ENCODE results near the gene B3GALT5. TPM values are rescaled to one million over a fixed set of nuclear protein-coding genes. Genes with fewer than 3 reads are reported as not detected.

The B3GALT5 gene
- total and polyA plus RNA-seq, 2 of the 4 experiments (the other 2 are of a cell fraction), result 0.05 to 0.18 TPM

- Histone ChIP-seq H4K20me1 (ENCODE audit: insufficient read depth, low read length) (no peaks in the 10 kb centered on the region), H4K8ac (ENCODE audit: low read depth in 2 of 2, low read length in 2 of 2) (no peak overlapping the region), H2BK120ac (ENCODE audit: low read depth, low read length) (no peak overlapping the region), H3K36me3 (ENCODE audit: control insufficient read depth, insufficient read depth, low read length) (no peaks in the 10 kb centered on the region), H2AK5ac (ENCODE audit: low read depth, low read length) (no peak overlapping the region), H3K79me1 (ENCODE audit: low read depth in 1 of 2, low read length in 2 of 2) (no peaks in the 10 kb centered on the region), H3K27ac (ENCODE audit: insufficient read depth, low read length) (no peak overlapping the region), H3K9me1 (ENCODE audit: insufficient read depth, low read length) (no peaks in the 10 kb centered on the region), H3K14ac (replicated peaks; ENCODE audit: low read depth, low read length) (no peak overlapping the region), H3K18ac (ENCODE audit: low read depth, low read length) (no peak overlapping the region), H3K9ac (ENCODE audit: low read depth, low read length) (no peak overlapping the region), H3K4ac (ENCODE audit: low read depth, low read length) (no peak overlapping the region), H4K91ac (ENCODE audit: insufficient read depth, low read depth, low read length) (no peak overlapping the region), H2BK15ac (ENCODE audit: low read depth, low read length) (no peak overlapping the region), H3K56ac (ENCODE audit: extremely low read depth, insufficient read depth, low read length) (no peak overlapping the region), H3K27me3 (ENCODE audit: control insufficient read depth, insufficient read depth, low read length) (no peaks in the 10 kb centered on the region), H3K4me2 (ENCODE audit: low read depth, low read length) (no peak overlapping the region), H3K9me3 (ENCODE audit: control insufficient read depth, insufficient read depth, low read length) (no peaks in the 10 kb centered on the region), H3K4me1 (ENCODE audit: control insufficient read depth, insufficient read depth, low read length) (no peaks in the 10 kb centered on the region), H2AFZ (replicated peaks; ENCODE audit: low read length, poor library complexity) (no peak overlapping the region), H4K5ac (ENCODE audit: low read depth, low read length) (no peak overlapping the region), H3K23ac (ENCODE audit: low read depth, low read length) (no peak overlapping the region), H2BK20ac (ENCODE audit: low read depth, low read length) (no peak overlapping the region), H2BK5ac (ENCODE audit: low read depth, low read length, poor library complexity, severe bottlenecking) (no peak overlapping the region), H2AK9ac (replicated peaks; ENCODE audit: low read depth, low read length, poor library complexity) (no peak overlapping the region), H3K4me3 (ENCODE audit: insufficient read depth, low read depth, low read length) (no peak overlapping the region)
- DNase-seq, result no peak
- POLR2A ChIA-PET (ENCODE audit: unreplicated experiment), result no interaction called here
- ATAC-seq (ENCODE audit: low read depth), result no peak
- TF ChIP-seq MAZ (IDR thresholded peaks at IDR 0.05; ENCODE audit: borderline replicate concordance, low read depth, low read length), result no peak
- no peak for TF ChIP-seq MAFK (IDR thresholded peaks at IDR 0.05; ENCODE audit: low read depth, low read length)
- no peak for TF ChIP-seq NFE2L2 (IDR thresholded peaks at IDR 0.05; ENCODE audit: low read depth, low read length)
- TF ChIP-seq BHLHE40 (IDR thresholded peaks at IDR 0.05; ENCODE audit: low read depth, low read length), result no peak
- no peak for TF ChIP-seq USF2 (IDR thresholded peaks at IDR 0.05; ENCODE audit: low read depth, low read length)
- no peak for TF ChIP-seq POLR2A (IDR thresholded peaks at IDR 0.05; ENCODE audit: low read depth, low read length)
- no peak for TF ChIP-seq RAD21 (IDR thresholded peaks at IDR 0.05; ENCODE audit: low read length)
- TF ChIP-seq RFX5 (IDR thresholded peaks at IDR 0.05; ENCODE audit: low read depth, low read length), result no peak
- no peak for TF ChIP-seq CTCF (conservative IDR thresholded peaks at IDR 0.05; ENCODE audit: low read depth, low read length)
- no peak for TF ChIP-seq ELK1 (IDR thresholded peaks at IDR 0.05; ENCODE audit: borderline replicate concordance, low read depth, low read length)
- no peak for TF ChIP-seq SMC3 (IDR thresholded peaks at IDR 0.05; ENCODE audit: low read depth, low read length)
- TF ChIP-seq CHD1 (IDR thresholded peaks at IDR 0.05; ENCODE audit: low read depth, low read length), result no peak
- TF ChIP-seq CEBPB (IDR thresholded peaks at IDR 0.05; ENCODE audit: low read depth, low read length), result no peak
- TF ChIP-seq FOS (IDR thresholded peaks at IDR 0.05; ENCODE audit: low read depth, low read length), result no peak
- no peak for TF ChIP-seq MXI1 (IDR thresholded peaks at IDR 0.05; ENCODE audit: borderline replicate concordance, low read depth, low read length)
- no CpG with 5 or more reads among the region's 7 CpGs for WGBS, 2 experiments (ENCODE audit: extremely low coverage in 2 of 2, insufficient read length in 1 of 2)
- intact Hi-C loops (cut with micrococcal nuclease), result no loop called here
- CTCF ChIA-PET, result no interaction called here
- BruUV-seq (replicated peaks), result no TSS peak
- dilution Hi-C loops (cut with HindIII; ENCODE audit: low sequenced_read_pairs, unreplicated experiment), result loop anchor here (25.0 kb wide), 1 partner anchor 200 kb away; no protein-coding TSS in a partner anchor
- in situ Hi-C loops (cut with MboI; ENCODE audit: low sequenced_read_pairs), result no loop called here
Observed at GRCh38 chr21:39712273-39712672, 99.5 kb downstream of the B3GALT5 start.
